Glomerular visceral epithelial cell (primary cell): ENCODE results near the gene FGF19.
"Not testable (repeated sequence)": the region's sequence is repeated elsewhere in the genome, so short reads cannot be mapped to it uniquely, and the experiment has no call there.

ENCODE experiments used
- DNase-seq: peaks from one replicate; pipeline ENCODE4 v3.0.0-alpha.2; 2016; ENCODE audit errors: extremely low spot score

FGF19 gene

GRCh38 chr11:69696749-69697468 is 6.9 kb downstream of the FGF19 start:
- no peak for DNase-seq

DNA sequence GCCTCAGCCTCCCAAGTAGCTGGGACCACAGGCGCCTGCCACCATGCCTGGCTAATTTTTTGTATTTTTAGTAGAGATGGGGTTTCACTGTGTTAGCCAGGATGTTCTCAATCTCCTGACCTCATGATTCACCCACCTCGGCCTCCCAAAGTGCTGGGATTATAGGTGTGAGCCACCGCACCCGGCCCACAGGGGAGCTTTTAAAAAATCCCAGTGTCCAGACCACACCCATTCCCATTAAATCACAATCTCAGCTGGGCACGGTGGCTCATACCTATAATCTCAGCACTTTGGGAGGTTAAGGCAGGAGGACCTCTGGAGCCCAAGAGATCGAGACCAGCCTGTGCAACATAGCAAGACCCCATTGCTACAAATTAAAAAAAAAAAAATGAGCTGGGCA is 7.8 kb downstream of the FGF19 start:
- DNase-seq = not testable (repeated sequence)

DNA sequence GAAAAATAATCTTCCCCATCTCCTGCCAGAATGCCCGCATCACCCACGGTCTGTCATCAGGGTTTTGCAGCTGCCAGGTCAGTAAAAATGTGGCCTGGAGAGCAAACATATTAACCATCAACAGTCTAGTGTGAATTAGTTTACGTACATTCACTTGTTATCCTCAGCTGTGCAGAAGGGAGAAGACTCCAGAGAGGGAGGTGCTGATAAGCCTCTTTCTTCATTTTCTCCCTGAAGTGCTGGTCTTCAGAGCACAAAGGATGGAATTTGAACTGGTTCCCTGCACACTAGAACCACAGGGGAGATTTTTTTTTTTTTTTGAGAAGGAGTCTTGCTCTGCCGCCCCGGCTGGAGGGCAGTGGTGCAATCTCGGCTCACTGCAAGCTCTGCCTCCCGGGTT is 8.2 kb downstream of the FGF19 start:
- DNase-seq = no peak

GRCh38 chr11:69694781-69695180 is 9.0 kb downstream of the FGF19 start:
- DNase-seq = no peak

DNA sequence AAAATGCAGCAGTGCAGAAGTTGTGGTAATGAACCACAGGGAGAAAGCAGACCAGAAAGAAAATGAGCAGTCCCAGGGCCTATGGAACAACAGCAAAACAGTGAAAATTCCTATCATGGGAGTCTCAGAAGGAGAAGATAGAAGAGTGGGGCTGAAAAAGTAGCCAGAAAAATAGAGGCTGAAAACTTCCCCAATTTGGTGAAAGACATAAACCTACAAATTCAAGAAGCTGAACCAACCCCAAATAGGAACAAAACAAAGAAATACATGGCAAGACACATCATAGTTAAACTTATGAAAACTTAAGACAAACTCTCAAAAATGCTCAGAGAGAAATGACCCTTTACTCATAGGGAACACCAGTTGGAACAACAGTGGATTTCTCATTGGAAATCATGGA is 11.4 kb downstream of the FGF19 start:
- DNase-seq = no peak

DNA sequence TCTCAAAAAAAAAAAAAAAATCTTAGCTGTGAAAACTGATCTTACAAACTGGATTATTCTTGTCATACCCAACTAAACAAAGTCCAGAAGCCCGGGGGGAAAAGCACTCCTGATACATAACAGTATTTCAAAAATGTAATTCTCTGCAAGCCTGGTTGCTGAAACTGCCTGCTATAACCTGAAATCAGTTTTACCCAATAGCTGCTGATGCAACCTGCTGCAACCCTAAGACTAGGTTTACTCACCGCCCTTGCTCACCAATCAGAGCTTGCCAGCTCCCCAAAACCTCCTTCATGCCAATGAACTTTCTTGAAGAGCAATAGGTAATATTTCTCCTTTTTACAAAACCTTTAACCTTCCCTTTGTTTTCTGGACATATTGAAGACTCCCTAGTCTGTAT is 12.4 kb downstream of the FGF19 start:
- no peak for DNase-seq

DNA sequence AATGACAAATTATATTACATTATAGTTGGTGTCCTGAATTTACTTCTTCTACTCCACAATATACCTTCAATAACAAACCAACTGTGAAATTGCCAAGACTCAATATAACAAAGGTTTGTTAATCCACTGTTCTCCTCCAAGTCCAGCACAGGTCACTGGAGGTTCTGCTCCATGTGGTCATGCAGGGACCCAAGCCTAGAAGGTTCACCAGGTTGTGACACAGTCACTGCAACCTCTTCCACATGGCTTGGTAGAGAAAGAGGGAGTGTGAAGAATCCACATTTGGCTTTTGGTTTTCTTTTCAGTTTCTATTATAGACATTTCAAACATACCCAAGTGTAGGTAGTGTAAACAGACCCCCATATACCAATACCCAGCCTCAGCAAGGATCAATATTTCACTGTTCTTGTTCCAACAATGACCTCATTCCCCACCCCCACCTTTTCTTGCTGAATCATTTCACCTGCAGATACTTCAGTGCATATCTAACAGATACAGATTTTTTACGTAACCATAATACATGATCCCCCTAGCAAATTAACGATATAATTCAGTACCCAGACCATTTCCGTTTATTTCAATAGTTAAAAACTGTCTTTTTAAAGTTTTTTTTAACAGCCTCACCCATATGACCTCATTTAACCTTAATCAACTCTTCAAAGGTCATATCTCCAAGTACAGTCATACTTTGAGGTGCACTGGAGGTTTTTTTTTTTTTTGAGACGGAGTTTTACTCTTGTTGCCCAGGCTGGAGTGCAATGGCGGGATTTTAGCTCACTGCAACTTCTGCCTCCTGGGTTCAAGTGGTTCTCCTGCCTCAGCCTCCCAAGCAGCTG is 14.1 kb downstream of the FGF19 start:
- no peak for DNase-seq

GRCh38 chr11:69687969-69688771 is 15.7 kb downstream of the FGF19 start:
- DNase-seq = not testable (repeated sequence)

GRCh38 chr11:69686856-69687255 is 17.0 kb downstream of the FGF19 start:
- DNase-seq = no peak

GRCh38 chr11:69686452-69686851 is 17.4 kb downstream of the FGF19 start:
- no peak for DNase-seq

- no peak for DNase-seq
These were observed 18.5 kb downstream of the FGF19 start for GRCh38 chr11:69685348-69685747.

DNA sequence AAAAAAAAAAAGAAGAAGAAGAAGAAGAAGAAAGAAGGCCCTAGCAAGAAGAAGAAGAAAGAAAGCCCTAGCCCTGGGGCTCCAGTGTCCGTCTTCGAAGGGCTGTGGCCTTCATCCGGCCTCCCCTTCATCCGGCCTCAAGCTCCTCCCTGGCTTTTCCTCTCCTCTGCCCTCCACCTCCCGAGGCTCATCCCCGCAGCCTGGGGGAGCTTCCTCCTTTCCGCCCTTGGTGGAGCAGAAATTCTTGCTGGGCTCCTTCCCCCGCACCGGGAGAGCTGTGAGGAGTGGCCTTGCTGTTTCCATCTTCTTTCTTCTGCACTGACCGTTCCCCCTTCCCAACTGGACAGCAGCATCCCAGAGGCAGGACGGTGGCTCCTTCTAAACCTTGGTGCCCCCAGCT is 19.2 kb downstream of the FGF19 start:
- no peak for DNase-seq

GRCh38 chr11:69683764-69684333 is 20.0 kb downstream of the FGF19 start:
- DNase-seq = peak; percentile 24

DNA sequence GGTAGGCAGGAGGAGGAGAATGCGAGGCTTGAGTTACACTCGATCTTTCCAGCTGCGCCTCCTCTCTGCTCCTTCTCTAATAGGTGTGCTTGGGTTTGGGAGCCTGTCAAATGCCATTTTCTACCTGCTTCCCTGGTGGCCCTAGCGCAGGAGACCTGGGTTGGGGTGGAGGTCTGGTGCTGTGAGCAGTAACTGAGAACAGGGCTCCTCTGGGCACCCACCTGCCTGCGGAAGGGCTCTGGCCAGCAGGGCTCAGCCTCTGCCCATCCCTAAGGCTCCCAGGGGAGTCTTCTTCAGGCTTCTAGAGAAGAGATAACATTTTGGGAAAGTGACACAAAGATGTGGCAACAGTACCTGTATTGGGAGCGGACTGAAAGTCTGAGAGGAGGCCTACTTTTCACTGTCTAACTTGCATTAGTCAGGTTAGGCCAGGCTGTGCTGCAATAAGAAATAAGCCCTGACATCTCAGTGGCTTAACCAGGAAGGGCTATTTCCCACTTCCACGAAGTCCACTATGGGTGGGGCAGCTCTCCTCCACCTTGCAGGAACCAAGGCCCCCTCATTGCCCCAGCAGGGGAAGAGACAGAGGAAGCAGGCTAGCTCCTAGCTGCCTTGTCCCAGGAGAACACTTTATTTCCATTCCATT is 21.0 kb downstream of the FGF19 start:
- no peak for DNase-seq

DNA sequence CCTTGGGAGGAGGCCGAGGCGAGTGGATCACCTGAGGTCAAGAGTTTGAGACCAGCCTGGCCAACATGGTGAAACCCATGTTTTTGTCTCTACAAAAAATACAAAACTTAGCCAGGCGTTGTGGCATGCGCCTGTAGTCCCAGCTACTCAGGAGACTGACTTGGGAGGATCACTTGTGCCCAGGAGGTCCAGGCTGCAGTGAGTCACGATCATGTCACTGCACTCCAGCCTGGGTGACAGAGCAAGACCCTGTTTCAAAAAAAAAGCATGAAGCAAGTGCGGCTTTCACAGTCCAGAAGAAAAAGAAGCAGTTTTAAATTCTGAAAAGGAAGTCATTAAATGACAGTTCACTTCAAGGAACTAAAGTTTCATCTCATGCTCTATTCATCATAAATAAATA is 21.6 kb downstream of the FGF19 start:
- no peak for DNase-seq

GRCh38 chr11:69680688-69681087 is 23.1 kb downstream of the FGF19 start:
- no peak for DNase-seq

GRCh38 chr11:69677749-69678148 is 26.1 kb downstream of the FGF19 start:
- no peak for DNase-seq

DNA sequence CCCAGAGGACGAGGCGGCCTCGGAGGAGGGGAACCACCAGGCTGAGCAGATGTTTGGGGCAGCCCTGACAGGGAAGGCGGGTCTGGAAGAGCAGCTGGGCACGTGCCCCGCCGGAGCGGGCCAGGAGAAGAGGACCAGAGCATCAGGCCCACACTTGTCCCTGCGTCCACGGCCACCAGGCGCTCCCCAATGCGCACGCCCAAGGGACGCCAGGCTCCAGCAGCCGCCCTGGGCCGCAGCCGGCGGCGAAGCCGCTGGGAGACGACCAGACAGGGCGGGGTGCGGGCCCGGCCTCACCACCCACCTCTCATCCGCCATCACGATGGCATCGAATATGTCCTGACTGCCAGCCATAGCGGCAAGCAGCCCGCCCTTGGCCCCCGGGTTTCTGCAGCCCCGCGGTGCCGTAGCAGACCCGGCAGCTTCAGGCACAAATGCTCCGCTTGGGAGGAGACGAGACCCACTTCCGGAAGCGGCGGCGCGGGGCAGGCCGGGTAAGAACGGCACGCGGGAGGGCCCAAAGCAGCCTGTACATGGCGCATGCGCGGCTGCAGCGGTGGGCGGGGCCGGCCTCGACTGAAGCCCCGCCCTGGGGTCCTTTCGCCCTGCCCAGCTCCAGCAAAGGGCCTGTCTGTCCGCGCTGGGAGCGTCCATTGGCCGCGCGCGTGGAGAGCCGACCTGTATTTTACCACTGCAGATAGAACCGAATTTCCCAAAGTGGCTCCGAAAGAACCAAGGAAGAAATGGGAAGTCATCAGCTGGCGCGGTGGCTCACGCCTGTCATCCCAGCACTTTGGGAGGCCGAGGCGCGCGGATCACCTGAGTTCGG is 28.7 kb downstream of the FGF19 start, which contains the start of gene LTO1:
TSS of gene LTO1 (minus strand) at position 468 of the 829 bp plus-strand sequence. CDS start at position 354, 114 bp downstream.
- DNase-seq = peak; percentile 93

GRCh38 chr11:69674267-69674885 is 29.4 kb downstream of the FGF19 start:
- peak; percentile 36 for DNase-seq
